GM19468 (cell line): ENCODE data around the gene ZNF385B.

Experiments used
- ATAC-seq: cut with Tn5 transposase; IDR thresholded peaks from one replicate; pipeline ENCODE4 v1.9.1; 2021; ENCODE audit warnings: mild to moderate bottlenecking, moderate library complexity, moderate number of reproducible peaks; ENCODE audit not compliant: unreplicated experiment; ENCODE audit errors: extremely low read depth

ZNF385B gene

DNA sequence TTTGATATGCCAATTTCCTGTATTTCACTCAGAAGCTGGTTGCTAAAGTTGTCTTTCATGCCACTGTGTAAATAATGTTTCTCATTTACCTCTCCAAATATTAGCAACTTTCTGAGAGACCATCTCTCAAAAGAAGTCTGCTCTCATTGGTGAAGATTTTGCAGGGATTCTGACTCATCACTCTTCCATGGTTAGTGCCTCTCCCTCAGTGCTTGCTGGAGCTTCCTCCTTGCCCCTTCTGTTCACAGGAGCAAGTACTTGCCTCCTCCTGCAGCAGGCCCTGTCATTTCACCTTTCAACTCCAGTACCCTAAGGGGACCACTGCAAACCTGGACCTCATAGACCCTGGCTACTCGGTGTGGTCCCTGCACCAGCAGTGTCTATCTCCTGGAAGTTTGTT, 168.8 kb downstream of the ZNF385B start:
- no peak for ATAC-seq

DNA sequence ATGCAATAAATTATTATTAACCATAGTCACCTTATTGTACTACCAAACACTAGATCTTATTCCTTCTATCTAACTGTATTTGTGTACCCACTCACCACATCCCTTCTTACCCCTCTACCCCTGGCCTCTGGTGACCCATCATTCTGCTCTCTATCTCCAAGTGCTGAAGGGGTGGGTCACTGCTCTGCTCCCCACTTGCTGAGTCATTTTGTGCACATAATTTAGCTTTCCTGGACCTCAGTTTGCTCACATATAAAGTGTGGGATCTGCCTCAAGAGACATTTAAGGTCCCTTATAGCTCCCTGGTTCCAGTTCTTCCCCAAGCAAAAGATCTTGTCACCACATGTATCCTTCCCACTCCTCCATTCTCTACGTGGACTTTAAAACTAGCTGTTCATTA, 169.4 kb downstream of the ZNF385B start:
- ATAC-seq, result no peak

DNA sequence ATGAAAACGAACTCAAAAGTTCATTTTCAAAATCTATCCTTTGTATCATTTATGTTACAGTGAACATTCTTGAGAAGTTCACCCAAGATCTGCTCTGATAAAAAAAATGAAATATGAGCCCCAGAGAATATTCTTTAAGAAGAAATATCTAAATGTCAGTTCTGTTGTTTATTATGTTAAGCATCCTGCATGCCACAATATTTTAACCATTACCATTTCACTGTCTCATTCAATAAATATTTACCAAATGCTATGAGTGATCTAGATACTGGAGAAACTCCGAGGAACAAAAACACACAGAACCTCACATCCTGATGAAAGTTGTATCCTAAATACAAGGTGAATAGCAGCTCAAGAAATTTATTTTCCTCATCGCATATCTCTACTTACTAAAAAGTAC, 170.2 kb downstream of the ZNF385B start:
- no peak for ATAC-seq

DNA sequence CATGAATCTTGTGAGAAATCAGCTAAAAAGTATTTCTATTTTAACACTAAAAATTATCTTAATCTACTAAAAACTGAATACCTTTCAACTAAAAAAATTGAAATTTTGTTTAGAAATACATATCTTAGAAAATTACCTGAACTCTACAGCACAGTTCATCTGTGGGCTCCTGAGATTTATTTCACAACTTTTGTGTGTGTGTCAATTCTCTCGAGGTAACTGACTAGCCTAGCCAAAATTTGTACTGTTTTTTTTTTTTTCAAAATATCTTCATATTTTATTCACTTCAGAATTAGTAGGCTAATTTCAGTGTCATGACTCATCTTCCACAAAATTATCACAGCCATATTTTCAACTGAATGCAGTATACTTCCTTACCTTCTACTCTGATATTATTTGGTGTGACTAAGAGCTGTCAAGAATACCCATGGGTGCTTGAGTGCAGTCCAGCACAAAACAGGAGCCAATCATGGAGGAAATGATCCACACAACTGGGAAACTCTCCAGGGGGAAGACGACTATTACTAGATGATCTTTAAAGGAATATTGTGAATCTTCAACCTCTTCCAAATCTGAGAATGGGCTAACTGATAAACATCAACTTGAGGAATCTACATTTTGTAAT, 174.6 kb downstream of the ZNF385B start:
- no peak for ATAC-seq

DNA sequence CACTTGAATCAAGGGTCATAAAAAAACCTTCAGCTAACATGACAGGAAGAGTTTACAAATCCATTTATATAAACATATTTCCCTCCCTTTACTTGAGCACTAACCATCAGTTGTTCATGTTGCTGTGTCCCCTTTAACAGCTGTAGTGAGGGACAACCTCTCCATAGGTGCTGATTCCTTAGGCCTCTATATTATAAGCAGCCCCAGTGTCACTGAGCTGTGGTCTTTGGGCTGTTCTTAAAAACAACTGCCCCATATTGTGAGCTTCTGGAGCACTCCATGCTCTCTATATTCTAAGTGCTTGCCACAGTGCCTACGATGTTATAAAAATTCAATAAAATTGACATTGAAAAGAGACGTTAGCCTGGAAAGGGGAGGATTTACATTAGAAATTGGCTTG, 175.3 kb downstream of the ZNF385B start:
- no peak for ATAC-seq

DNA sequence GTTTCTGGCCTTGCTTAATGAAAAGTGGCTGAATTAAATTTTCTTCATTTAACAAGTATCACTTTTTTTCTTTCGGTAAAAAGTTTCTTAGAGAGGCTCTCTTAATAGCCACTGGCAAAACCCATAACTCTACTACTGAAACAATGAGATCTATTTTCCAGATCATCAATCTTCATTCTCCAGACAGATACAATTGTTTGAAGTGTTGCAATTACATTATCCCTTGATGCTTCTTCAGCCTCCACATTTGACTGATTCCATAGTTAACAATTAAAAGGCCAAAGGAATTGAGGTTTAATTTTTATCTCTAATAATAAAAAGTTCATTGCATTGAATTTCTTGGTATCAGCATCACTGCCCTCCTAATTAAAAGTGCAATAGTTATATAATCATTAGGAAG, 176.3 kb downstream of the ZNF385B start:
- no peak for ATAC-seq

DNA sequence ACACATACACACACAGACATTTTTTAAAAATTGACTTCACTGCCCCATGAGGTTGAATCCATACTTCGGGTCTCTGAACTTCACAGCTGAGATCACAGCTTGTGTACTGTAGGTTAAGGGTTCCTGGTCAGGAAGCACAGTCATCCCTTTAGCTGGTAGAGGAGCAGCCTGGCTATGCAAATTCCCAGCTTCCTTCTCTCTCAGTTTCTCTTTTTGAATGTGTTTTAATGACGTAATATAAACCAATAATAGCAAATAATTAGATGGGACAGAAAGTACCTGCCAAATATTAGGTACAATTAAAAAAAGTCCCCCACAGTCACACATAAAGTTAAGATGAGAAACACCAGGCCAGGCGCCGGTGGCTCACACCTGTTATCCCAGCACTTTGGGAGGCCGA, 178.7 kb downstream of the ZNF385B start:
- no peak for ATAC-seq

DNA sequence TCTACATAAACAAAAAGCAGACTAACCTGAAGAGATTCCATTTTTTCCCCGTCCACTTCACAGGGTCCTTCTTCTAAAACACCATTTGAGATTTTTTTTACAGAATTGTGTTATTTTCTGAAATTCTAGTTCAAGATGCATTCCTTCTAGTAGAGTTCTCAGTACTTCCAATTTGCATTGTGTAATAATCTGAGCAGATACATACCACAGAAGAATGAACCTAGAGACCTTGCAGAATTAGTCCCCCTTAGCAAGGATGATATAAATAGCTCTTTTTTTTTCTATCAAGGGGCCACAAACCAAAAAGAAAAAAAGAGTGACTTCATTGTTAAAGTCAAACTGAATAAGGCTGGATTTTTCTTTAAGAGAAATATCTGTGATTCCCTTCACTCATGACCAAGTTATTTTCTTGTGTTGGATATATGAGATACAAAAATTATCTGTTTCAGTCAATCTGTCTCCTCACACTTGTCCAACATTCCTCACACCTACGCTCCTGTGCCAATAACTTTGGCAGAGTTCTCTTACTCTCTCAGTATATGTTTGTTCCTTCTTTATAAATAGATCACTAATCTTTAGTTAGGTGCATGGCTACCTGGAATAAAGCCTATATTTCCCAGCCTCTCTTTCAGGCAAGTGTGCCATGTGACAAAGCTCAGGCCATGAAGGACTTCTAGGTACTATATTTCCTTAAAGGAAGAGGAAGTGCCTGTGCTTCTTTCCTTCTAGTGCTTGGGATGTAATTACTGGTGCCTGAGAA, 183.5 kb downstream of the ZNF385B start:
- ATAC-seq, result no peak

DNA sequence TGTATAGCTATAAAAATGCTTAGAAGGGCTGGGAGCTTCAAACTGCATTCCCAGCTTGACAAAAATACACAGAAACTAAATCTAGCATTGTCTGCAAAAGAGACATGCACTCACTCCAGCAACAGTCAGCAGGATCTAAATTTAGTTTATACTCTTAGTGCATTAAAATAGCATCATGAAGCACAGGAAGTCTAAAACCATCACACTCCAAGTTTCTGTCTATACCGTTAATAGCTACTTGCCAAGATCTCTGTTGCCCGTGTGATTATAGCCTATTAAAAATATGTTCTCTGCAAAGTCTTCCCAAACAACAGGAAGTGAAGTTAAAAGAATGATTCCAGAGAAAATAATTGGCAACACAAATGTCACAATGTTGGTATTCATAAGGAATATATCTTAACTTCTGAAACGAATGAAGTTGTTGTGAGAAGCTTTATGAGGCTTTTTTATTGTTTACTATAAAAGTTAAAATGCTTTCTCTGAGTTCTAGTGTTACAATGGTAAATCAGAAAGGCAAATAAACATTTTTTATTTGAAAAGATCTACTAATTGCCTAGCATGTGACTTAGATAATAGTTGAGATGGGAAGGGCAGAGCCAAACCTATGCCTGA, 184.2 kb downstream of the ZNF385B start:
- ATAC-seq, result no peak

DNA sequence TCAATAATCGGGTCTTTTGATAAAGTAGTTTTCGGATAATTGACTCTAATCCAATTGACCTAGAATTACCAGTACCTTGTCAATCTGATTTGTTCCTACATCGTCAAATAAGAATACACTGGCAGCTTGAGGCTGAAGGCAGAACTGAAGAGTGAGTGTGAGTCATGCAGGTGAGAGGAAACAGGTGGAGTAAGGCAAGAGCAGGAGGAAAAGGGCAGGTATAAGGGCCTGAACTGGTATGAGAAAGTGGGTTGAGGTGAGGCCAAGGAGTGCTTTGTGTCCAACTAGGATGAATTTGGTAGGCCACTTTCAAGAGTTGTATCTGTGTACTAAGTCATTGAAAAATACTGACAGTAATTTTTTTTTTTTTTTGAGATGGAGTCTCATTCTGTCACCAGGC, 186.0 kb downstream of the ZNF385B start:
- ATAC-seq, result no peak

DNA sequence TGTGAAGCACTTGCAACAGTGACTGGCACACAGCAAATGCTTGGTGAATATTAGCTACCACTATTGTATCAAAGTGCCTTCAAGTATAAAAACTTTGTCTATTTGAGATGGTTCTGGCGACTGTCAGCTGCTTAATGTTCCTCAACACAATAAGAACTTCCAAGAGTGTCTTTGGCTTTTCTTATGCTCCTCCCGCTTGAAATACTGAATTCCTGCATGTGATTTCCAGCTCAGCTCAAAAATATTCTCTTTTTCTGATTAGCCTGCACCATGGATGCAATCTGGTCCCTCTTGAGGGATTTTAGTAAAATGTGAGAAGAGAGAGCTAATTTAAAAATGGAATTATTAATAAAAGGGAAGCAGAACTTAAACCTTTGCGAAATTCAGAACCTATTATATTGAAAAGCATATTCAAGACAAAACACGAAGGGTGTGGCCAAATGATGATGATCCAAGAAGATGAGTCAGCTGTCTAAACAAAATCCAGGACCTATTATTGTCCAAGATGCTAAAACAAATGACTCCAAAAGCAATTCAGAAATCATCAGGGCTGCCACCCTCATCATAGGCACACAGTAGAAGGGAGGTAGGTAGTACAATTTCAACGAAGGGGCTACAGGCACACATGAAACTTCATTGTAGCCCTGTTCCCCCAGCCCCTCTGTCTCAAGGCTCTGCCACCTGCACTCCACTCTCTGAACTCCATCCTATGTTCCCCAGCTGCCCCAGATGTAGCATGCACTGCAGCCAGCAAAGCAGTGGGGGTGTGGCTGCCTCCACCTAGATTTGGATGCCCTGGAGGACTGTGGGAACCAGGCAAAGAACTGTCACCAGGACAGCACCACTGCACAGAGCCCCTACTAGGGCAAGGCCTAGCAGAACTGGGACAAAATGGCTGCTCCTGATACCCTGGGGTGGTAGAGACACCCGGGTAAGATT, 190.1 kb downstream of the ZNF385B start:
- ATAC-seq, result no peak

DNA sequence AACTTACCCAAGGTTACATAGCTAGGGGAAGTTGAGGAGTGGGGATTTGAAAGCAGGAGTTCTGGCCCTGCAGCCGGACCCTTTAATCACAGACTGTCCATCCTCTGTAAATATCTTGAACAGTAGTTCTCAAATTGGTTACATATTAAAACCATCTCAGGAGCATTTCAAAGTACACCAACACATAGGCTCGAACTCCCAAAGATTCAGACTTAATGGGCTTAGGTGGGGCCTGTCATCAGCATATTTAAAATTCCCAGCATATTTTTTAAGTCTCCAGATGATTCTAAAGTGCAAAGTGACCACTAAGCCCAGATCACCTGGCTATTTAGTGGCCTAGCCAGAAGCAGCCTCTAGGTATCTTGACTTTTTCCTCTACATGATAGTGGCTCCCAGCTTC, 192.2 kb downstream of the ZNF385B start:
- no peak for ATAC-seq

DNA sequence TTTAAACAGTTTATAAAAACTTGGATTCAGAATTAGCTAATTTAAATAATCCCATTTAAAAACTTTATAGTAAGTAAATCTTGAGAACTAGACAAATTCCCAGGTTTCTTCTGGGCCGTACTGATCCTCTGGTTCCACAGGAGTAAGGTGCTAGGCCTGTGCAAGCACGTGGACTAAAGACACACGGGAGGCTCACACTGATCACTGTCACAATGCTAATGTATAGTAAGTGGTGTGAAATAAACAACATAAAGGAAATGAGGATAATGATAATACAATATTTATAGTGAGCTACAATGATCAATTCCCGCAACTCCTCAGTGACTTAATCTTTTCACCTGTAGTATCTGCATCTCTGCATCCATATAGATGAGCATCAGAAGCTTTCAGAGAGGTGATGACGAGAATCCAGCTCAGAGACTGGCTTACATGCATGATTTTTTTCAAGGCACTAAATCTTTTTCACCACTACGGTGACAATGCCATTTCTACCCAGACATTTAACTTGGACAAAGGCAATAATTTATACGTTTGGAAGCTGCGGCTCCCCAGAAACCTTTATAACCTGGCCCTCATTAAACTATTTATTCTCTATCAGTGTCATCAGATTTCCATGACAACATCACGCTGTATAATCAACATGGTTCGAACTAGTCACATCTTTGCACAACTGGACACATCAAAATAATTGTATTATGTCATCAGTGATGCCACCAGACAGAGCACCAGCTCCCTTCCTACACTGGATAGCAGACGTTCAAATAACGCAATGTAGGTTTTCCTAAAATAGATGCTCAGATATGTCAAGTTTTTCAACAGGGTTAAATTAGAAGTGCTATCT, 196.2 kb downstream of the ZNF385B start:
- no peak for ATAC-seq

DNA sequence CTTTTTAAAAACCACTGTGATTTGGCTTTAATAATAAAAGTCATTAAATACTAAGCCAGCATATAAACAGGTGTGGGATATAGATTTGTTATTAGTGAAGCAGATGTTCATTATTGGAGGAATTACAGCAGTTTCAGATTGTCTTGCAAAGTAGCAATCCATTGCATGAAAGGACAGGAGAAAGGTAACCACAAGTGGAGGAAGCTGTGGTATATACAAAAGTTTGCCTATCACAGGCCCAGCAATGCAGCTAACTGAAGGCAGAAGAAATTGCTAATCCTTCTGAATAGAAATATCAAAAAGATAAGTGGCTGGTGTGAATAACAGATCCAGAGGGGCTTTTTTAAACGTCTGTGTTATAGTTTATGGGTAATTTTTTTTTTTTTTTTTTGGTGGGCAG, 199.4 kb downstream of the ZNF385B start:
- ATAC-seq, result no peak

DNA sequence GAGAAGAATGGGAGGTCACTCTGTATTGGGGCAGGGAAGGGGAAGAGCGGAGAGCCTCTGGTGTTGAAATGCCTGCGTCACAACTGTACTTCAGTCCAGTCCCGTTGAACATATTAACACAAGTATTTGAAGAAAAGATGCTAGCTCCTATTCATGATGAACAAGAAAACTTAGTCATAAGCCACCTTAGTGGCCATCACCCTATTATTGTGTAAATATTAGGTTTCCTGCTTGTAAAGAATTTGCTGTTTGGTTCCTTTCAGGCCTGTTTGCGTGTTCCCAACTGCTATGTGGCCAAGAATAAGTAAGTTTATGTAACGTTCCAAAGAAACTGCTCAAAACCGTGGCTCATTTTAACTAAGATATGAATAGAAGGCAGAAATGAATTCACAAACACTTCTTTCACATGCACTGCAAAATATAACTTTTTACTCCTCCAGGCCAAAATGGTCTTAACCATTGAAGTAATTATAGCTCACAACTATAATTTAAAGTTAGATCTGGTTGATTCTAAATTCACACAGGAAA, 204.3 kb downstream of the ZNF385B start:
- ATAC-seq, result no peak

DNA sequence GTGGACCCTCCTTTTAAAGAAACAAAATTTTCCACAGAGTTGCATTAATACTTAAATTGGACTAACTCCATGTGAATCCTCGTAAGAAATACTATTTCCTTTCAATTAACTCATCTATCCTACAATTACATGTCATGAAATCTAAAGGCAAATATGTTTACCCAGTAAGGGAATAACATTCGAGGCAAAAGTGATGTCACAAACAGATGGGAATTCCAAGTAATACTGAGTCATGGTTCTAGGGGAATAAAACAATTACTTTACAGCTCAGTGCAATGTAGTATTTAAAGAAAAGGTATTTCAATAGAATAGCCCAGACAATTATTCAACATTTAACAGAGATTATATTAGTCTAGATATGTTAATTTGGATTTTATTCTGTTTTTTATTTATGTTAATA, 205.8 kb downstream of the ZNF385B start:
- no peak for ATAC-seq

DNA sequence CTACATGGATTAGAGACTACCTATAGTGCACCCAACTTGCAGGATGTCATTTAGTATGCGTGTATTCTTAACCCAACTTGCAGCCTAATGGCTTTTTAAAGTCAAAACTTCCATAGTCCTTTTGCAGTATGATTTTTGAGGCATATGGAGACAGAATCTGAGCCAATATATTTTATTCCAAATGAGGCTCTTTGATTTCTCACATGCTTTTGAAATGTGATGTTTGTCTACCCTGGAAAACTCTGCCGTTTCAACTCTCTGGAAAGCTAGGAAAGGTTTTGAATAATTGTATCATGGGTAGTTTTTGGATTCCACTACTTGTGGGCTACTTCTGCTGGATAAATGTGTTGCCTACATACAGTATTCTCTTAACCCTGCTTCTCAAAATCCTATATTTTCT, 206.6 kb downstream of the ZNF385B start:
- no peak for ATAC-seq

DNA sequence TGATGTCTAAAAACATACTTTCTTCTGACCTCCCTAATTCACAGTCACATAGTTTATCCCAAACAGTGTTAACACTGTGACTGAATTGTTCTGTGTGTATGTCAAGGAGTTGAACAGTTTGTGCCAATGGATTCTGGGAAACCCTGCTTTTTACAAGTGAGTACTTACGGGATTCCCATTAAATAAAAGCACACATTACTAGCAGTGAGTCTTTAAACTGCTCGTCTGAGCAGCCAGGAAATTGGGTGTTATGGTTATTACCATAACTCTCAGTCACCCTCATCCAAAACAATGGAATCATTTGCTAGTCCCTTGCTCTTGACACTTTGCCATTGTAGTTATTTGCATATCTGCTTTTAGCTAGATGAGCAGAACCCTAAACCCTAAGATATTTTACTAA, 209.1 kb downstream of the ZNF385B start:
- no peak for ATAC-seq

DNA sequence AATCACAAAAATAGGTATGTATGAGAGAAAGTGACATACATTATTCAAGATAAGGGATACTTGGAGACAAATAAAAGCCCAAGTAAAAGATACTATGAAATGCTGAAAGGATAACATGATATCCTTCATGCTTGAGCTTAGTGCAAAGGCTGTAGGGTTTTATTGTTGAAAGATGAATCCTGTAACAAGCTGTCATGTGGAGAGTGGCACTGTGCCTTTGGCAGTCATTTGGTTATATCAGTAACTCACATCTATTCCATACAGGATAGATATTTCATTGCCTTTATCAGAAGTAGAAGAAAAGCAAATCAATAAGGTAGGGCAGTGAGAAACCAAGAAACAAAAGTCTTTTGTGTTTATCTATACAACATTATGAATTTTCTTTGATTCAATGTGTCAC, 211.0 kb downstream of the ZNF385B start:
- no peak for ATAC-seq
